Activated naive CD4-positive, alpha-beta T cell treated with anti-CD3 and anti-CD28 coated beads, Interleukin-2, amount 50 U/mL, for 72 hours (primary cell): ENCODE results near the gene STAM. TPM values are rescaled to one million over a fixed set of nuclear protein-coding genes. Genes with fewer than 3 reads are reported as not detected.
A peak's percentile ranks its signal among the peaks of the same experiment; 100 is the strongest.

Experiments used
- ATAC-seq, 2 donors: fragments of 150-1000 bp; cut with Tn5 transposase; 2 replicates each; pipeline ENCODE4 v1.10.0; 2021; ENCODE audit warnings: mild to moderate bottlenecking in 2 of 2, moderate library complexity in 2 of 2
- DNase-seq, 2 donors: peaks; one replicate each; pipeline ENCODE4 v3.0.0; 2021 to 2022; ENCODE audit warnings: low spot score in 2 of 2
- H3K27ac Mint-ChIP-seq, 2 donors: one replicate each; pipeline ENCODE4 v1.8.0; 2022; ENCODE audit warnings: mild to moderate bottlenecking in 2 of 2, mixed read lengths in 2 of 2
- H3K36me3 Mint-ChIP-seq, 2 donors: one replicate each; pipeline ENCODE4 v1.8.0; 2022; ENCODE audit warnings: mixed read lengths in 2 of 2
- H3K9me3 Mint-ChIP-seq, 2 donors: one replicate each; pipeline ENCODE4 v1.8.0; 2022; ENCODE audit warnings: mixed read lengths in 2 of 2
- total RNA-seq, 2 donors: library from RNA; stranded (reverse); gene quantifications; one replicate each; pipeline ENCODE4 v1.2.3, GENCODE V29; 2022

The STAM gene
- total RNA-seq, 2 donors from 2014 or later, result 22.3 to 30.8 TPM

DNA sequence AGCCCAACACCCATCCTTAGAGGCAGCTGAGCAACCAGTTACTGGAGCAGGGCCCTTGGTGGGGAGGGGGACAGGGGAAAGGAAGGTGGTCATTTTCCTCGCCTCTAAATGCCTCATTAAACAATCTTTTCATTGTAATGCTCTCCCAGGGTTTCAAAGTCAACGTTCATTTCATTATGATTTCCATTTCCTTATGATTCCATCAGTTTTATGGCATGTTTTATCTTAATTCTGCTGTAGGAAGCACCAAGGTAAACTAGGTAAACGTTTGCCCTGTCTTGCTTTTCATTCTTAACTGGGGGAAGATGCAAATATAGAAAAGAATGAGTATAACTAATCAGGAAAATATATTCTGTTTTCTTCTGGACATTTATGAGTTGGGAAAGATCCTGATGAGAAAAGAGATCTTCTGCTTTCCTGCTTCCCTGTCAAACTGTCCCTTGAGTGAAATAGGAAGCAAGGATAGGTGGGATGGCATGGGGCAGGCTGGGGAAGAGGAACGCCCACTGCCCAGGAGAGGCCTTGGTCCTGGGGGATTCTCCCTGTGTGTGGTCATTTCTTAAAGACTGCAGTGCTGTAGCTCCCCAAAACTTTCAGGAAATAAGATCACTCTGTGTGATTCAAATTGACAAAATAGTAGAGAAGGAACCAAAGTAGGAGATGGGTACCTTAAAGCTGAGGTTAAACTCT, 87.5 kb downstream of the STAM start:
- H3K27ac Mint-ChIP-seq, result peak overlapping the region in 1 of 2 donors; percentile 31

DNA sequence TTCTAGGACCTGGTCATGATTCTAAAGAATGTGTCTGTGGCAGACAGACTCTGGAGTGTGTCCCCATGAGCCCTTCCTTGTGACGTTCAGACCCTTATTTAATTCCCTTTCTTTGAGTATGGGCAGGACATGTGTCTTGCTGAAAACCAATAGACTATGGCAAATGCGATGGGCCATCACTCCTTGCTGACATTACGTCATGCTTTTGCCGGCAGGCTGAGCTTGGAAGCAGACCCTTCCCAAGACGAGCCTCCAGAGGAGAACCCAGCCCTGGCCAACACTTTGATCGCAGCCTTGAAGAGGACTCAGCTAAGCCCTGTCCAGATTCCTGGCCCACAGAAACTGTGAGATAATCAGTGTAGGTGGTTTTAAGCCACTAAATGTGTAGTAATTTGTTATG, 89.7 kb downstream of the STAM start:
- no peak overlapping the region for H3K27ac Mint-ChIP-seq

More for the DNA sequence above, 87.5 kb downstream of the STAM start:
- DNase-seq, result no peak
- H3K9me3 Mint-ChIP-seq, result no peaks in the 10 kb centered on the region
- no peaks in the 10 kb centered on the region for H3K36me3 Mint-ChIP-seq
- no peak for ATAC-seq

DNA sequence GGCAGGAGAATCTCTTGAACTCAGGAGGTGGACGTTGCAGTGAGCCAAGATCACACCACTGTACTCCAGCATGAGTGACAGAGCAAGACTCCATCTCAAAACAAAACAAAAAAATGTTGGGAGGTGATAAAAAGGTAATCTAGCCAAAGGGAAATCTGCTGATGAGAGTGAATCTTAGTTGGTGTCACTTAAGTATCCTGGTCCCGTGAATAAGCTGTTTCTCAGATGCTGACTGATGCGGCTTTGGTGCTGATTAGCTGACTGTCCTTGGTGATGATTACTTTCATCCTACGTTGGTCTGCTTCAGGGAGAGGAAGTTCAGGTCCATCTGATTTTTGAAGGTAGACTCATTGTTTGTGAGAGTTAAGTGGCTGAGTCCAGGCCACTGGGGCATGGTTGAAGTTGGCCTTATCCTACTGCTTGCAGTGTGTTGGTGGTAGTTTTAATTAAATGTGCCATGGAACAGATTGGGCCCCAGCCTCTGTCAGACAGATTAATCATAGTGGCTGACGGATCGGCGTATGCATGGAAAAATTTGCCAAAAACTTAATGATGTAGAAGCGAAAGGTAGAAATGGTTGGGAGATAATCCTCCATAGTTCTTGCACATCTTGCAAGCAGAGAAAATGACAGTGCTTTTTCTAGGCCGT, 90.6 kb downstream of the STAM start:
- DNase-seq, result no peak
- no peak for ATAC-seq
- Mint-ChIP-seq H3K9me3 (no peaks in the 10 kb centered on the region), H3K36me3 (no peaks in the 10 kb centered on the region), H3K27ac (peak overlapping the region in 1 of 2 donors; percentile 62)

More for the DNA sequence above, 89.7 kb downstream of the STAM start:
- Mint-ChIP-seq H3K36me3 (no peaks in the 10 kb centered on the region), H3K9me3 (no peaks in the 10 kb centered on the region)
- no peak for ATAC-seq
- DNase-seq, result no peak

DNA sequence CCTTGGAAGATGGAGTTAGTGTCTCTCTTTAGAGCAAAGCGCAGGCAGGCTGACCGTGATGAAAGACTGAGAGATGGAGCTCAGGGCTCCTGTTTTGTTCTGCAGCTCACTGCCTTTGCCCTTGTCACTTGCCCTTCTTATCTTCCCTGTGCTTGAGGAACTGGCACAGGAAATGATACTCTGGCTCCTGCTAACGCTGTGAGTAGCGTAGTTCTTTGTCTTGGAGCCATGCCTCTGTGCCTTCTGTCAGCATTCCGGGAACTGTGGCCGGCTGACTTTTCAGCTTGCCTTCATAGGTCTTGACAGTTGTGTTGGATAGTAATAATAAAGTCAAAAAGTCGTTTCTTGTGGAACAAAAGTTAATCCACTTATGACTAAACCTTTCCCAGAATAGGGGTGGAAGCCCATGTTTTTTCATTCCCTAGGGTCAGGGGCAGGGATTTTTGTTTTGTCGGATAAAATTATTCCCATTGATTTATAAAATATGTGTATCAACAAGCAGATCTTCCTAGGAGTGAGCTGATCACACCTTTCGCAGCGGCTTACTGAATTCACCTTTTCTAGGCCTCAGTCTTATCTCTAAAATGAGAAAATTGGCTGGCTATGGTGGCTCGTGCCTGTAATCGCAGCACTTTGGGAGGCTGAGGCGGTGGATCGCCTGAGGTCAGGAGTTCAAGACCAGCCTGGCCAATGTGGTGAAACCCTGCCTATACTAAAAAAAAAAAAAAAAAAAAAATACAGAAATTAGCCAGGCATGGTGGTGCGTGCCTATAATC, 91.4 kb downstream of the STAM start:
- DNase-seq (no peak), ATAC-seq (no peak)
- Mint-ChIP-seq H3K36me3 (no peaks in the 10 kb centered on the region), H3K27ac (no peak overlapping the region), H3K9me3 (no peaks in the 10 kb centered on the region)

DNA sequence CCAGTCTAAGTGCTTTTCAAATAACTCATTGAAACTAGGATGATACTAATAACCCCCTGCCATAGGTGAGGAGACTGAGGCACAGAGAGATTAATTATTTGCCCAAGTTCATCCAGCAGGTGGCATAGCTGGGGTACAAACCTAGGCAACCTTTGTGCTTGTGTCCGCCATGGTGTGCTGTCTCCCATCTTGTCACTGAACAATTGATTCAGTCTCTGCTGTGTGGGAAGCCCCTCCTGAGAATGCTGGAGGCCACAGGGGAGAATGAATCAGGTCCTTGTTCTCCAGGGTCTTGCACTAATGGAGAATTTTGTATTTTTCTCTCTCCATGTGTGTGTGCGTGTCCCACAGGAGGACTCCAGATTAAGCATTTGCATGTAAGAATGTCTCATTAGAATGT, 92.3 kb downstream of the STAM start:
- H3K9me3 Mint-ChIP-seq, result no peaks in the 10 kb centered on the region

DNA sequence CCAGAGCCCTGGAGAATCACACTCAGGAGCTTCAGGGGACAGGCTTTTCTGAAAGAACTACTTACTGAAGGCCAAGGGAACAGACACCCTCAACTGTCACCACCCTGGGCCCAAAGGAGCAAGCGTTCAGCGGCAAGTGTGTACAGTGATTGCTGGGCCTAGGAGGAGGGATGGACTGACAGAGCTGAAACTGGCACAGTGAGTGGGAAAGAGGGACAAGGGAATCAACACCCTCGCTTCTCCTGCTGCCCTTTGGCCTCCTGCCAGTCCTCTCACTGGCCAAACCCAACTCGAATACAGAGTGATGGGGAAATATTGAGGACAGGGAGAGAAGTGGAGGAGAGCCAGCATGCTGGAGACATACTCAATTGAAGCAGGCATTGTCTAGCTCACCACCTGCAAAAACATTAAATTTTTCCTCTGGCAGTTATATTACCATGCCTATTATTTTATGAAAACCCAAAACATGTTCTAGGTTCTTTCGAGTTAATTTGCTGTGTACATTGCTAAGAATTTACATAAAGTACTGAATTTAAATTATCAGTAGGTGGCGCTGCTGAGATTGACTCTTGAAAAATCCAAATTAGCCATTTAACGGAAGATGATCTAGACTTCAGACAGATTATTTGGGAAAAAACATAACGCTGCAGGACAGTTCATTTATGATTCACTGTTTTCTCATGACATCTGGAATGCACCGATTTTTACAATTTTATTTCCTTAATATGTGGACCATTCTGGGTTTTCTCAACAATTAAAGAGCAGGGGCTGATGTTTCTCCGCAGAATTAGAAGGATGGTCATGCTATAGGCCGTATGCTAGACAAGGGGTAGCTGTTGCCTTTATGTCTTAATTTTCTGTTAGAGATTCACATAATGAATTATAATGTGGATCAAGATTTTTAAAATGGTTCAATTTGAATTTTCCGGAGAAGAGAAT, 93.3 kb downstream of the STAM start:
- Mint-ChIP-seq H3K9me3 (no peaks in the 10 kb centered on the region), H3K36me3 (no peaks in the 10 kb centered on the region), H3K27ac (no peak overlapping the region)
- DNase-seq (no peak), ATAC-seq (peak in 1 of 2 donors; percentile 31)

More for the DNA sequence above, 92.3 kb downstream of the STAM start:
- no peak overlapping the region for H3K27ac Mint-ChIP-seq
- ATAC-seq, result no peak
- DNase-seq, result no peak
- H3K36me3 Mint-ChIP-seq, result no peaks in the 10 kb centered on the region

DNA sequence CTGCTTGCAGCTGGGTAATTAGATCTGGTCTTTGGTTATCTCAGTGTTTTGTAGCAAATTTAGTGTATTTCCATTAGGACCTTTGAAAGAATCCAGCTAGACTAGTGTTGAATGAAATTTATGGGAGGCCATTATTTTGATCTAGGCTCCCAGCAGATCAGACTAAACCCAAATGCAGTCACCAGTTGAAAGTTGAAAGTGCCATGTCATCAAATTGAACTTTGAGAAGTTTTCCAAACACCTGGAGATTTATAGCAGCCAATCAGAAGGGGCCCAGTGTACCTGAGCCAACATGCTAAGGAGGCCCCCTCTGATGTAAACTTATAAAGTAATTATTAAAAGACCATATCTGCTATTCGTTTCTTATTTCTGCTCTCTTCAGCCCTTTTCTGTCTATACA, 96.7 kb downstream of the STAM start:
- no peak for DNase-seq

DNA sequence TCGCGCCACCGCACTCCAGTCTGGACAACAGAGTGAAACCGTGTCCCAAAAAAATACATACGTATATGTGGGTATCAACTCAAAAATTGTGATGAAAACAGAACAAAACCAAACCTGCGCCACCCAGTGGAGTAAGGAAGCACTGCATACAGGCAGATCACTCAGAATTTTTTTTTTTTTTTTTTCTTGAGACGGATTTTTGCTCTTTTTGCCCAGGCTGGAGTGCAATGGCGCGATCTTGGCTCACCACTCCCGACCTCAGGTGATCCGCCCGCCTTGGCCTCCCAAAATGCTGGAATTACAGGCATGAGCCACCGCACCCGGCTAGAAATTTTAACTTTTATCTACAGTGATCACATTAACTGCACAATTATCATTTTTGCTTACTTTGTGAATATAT, 99.0 kb downstream of the STAM start:
- ATAC-seq (peak; percentile 47 to 49), DNase-seq (peak in 1 of 2 donors; percentile 75)
- Mint-ChIP-seq H3K27ac (no peak overlapping the region), H3K36me3 (no peaks in the 10 kb centered on the region), H3K9me3 (no peaks in the 10 kb centered on the region)

More for the DNA sequence above, 96.7 kb downstream of the STAM start:
- H3K9me3 Mint-ChIP-seq, result no peaks in the 10 kb centered on the region
- ATAC-seq, result no peak
- no peaks in the 10 kb centered on the region for H3K36me3 Mint-ChIP-seq
- no peak overlapping the region for H3K27ac Mint-ChIP-seq

DNA sequence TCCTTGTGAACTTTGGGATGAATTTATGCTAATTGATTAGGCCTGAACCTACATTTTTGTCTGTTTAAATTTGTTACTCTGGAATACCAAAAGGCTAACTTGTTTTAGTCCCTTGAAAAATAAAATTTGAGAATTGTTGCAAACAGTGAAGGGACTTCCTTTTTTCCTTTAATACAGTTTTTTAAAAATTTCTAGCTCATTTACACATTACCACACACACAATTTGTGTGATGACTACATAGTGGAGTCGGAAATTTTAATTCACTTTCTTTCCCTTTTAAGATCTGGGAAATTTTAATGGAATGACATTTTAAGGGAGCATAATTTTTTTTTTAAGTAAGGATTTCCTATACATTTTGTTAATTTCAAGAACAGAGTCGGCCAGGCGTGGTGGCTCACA, 99.5 kb downstream of the STAM start:
- H3K27ac Mint-ChIP-seq, result no peak overlapping the region
- no peaks in the 10 kb centered on the region for H3K9me3 Mint-ChIP-seq
- ATAC-seq (no peak), DNase-seq (no peak)
- H3K36me3 Mint-ChIP-seq, result no peaks in the 10 kb centered on the region

DNA sequence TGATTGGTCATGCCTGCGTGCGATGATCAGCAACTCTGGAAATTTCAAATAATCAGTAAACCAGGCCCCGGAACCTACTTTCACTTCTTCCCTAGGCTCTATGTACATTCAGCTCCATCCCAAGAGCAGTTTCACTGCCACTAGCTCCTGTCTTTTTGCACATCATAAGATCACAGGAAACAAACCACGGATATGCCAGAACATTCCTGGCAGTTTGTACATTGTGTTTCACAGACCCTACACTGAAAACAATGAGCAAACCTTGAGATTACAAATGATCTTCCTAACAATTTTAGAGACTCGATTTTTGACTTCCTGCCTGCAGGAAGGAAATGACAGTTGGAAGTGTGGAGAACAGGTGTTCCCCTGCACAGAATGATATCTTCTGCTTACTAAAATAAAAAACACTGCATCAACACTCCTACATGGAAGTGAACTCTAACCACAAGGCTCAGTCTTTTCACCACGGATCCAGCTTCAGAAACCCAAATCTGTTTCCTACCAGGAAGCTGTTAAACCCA, 100.5 kb downstream of the STAM start:
- Mint-ChIP-seq H3K36me3 (no peaks in the 10 kb centered on the region), H3K27ac (no peak overlapping the region), H3K9me3 (no peaks in the 10 kb centered on the region)
- no peak for ATAC-seq
- no peak for DNase-seq

DNA sequence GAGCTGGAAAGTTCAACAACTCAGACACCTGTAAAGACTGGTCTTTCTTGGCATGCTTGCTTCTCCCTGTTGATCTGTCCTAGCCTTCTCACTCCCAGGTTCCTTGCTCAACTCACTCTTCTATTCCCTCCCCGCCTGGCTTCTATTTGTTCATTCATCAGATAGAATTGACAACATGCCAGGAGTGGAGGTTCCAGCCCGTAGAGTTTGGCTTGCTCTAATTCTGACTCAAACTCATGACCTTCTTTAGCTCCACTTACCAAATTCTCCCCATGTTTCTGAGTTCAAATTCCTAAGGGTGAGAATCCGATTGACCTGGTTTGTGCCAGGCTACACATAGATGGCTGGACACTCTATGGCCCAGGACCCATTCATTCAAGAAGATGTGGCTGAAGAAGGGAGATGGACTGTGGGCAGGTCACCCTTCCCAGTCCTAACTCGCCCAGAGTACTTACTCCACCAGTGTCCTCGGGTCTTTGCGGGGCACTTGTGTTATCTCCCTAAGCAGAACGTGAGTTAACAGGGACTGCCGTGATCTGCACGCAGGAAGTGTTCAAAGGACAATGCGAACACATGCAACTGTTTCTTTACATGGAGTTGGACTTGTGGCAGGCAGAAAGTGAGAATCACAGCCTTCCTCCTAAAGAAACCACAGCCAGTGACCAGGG, 104.1 kb downstream of the STAM start:
- Mint-ChIP-seq H3K36me3 (no peaks in the 10 kb centered on the region), H3K27ac (peak overlapping the region in 1 of 2 donors; percentile 73), H3K9me3 (no peaks in the 10 kb centered on the region)
- DNase-seq, result no peak
- no peak for ATAC-seq

DNA sequence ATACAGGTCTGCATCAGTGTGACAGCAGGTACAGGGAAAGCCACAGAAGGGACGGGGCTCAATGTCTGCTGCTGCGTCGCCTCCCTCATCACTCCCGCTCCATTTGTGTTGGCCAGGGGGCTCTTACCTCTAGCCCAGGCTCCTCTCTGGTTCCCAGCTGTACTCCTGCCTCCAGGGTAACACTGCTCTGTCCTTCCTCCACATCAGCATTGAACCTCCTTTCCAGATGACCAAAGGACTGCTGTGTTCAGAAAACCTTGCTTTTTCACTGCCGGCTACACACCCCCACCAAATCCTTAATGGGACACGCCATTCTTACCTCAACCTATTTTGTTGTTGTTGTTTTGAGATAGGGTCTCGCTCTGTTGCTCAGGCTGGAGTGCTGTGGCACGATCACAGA, 105.9 kb downstream of the STAM start:
- ATAC-seq (no peak), DNase-seq (no peak)
- Mint-ChIP-seq H3K36me3 (no peaks in the 10 kb centered on the region), H3K9me3 (no peaks in the 10 kb centered on the region), H3K27ac (no peak overlapping the region)

DNA sequence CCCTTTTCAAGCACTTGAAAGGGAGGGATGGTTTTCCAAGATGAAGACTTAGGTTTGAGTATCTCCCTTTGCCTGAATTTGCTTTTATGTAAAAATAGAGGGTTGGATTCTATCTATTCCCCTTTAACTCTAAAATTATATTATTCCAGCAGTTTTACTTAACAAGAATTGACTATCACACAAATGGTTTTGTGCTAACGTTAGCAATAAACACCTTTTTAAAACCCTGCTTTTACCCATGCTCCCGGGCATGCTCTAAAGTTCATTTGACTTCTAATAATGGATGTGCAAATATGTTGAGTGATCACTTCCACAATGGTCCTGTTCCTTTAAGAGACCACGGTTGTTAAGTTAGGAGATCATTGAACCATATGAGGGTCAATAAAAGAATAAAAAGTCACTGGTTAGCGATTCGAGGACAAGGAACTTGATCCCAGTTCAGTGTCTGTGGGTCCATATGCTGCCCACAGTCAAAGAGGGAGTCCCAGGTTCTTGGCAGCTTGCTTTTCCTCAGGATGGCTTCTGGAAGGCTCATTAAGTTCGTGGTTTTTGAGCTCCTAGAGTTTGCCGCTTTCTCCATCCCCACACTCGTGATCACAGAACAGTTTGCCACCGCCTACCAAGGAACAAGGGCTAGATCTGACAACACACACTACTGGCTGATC, 108.0 kb downstream of the STAM start, which contains the start of gene TMEM236:
Gene TMEM236, plus strand, starts transcription at position 421 of the 665 bp plus-strand sequence. Its CDS starts 95 bp downstream, at position 516.
- Mint-ChIP-seq H3K9me3 (no peaks in the 10 kb centered on the region), H3K36me3 (no peaks in the 10 kb centered on the region), H3K27ac (no peak within 1 kb of the TSS)
- DNase-seq (no peak), ATAC-seq (no peak)

DNA sequence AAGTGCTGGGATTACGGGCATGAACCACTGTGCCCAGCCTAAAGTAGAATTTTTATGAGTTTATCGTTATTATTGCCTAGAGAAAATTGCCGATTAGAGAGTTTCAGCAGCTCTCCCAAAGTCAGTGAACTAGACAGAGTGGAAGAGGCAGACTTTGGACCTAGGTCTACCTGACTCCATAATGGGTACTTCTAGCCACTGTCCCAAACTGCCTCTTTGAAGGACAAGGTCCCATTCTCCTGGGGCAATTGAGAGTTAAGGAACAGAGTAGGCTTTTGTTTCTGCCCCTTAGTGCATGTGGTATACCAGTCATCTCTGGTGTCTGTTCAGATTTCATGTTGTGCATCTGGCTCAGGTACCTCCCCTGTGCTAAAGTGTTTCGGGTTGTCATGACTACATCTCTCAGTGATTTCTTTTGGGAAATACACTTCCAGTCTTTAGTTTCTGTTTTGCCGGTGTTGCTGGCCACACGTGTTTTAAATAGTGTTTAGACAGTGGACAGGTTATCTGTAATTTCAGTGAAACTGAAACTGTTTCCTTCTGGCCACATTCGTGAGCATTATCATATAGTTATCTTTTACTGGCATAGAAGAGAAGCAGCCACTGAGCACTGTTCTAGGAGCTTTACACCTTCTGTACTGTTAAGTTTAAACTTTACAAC, 112.7 kb downstream of the STAM start:
- ATAC-seq, result peak; percentile 71 to 76
- Mint-ChIP-seq H3K27ac (no peak overlapping the region), H3K36me3 (no peaks in the 10 kb centered on the region), H3K9me3 (no peaks in the 10 kb centered on the region)
- no peak for DNase-seq

DNA sequence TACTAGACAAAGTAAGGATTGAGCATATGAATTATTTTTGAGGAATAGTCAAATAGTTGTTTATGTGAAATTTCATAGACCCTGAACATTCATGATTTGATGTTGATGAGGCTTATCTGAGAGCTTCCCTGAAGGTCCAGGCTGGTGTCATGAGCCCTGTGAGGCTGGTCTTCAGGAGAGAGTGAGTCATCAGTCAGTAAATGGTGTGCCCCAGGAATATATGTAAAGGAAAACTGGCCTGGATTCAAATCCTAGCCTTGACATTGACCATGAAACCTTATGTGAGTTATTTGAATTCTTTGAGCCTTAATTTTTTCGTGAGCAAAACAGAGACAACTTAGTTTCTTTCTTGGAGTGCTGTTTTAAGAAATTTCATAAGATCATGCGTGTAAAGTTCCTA, 114.2 kb downstream of the STAM start:
- no peak overlapping the region for H3K27ac Mint-ChIP-seq
- ATAC-seq, result no peak
- H3K36me3 Mint-ChIP-seq, result no peaks in the 10 kb centered on the region
- no peaks in the 10 kb centered on the region for H3K9me3 Mint-ChIP-seq
- no peak for DNase-seq
